ENCODE data around the gene MACC1. TPM values are rescaled to one million over a fixed set of nuclear protein-coding genes. Genes with fewer than 3 reads are reported as not detected.

MACC1 gene
- under 1 TPM; 0.19 to 0.34 (median 0.23) TPM for total RNA-seq

- Mint-ChIP-seq H3K4me1 (ENCODE audit: low read depth) (peaks cover 7% of the 10 kb centered on the region), H3K4me3 (no peak within 1 kb of the TSS), H3K27me3 (ENCODE audit: low read depth) (no peaks in the 10 kb centered on the region), H3K9me3 (no peaks in the 10 kb centered on the region), H3K36me3 (ENCODE audit: insufficient read depth) (no peaks in the 10 kb centered on the region)
- ATAC-seq (peak in 1 of 2 donors; percentile 43), DNase-seq (no peak)
These were observed at the start of gene MACC1 for GRCh38 chr7:20217193-20217948. TSS of gene MACC1 (minus strand) at chr7:20217384. CDS start at chr7:20161862, 55,522 bp downstream.

GRCh38 chr7:20264623-20265022 is 47.4 kb upstream of the MACC1 start:
- DNase-seq (no peak), ATAC-seq (no peak)
- Mint-ChIP-seq H3K4me3 (no peak overlapping the region), H3K4me1 (ENCODE audit: low read depth) (no peaks in the 10 kb centered on the region), H3K9me3 (no peaks in the 10 kb centered on the region), H3K36me3 (ENCODE audit: insufficient read depth) (no peaks in the 10 kb centered on the region), H3K27me3 (ENCODE audit: low read depth) (no peaks in the 10 kb centered on the region)

GRCh38 chr7:20260223-20260622 is 43.0 kb upstream of the MACC1 start:
- no peak for ATAC-seq
- Mint-ChIP-seq H3K36me3 (ENCODE audit: insufficient read depth) (no peaks in the 10 kb centered on the region), H3K9me3 (no peaks in the 10 kb centered on the region), H3K27me3 (ENCODE audit: low read depth) (no peaks in the 10 kb centered on the region), H3K4me1 (ENCODE audit: low read depth) (no peaks in the 10 kb centered on the region), H3K4me3 (no peak overlapping the region)
- no peak for DNase-seq

- no peaks in the 10 kb centered on the region for H3K27me3 Mint-ChIP-seq (ENCODE audit: low read depth)
- no peaks in the 10 kb centered on the region for H3K36me3 Mint-ChIP-seq (ENCODE audit: insufficient read depth)
- no peaks in the 10 kb centered on the region for H3K9me3 Mint-ChIP-seq
- no peak overlapping the region for H3K4me3 Mint-ChIP-seq
- H3K4me1 Mint-ChIP-seq (ENCODE audit: low read depth), result no peaks in the 10 kb centered on the region
- DNase-seq (no peak), ATAC-seq (no peak)
These were observed 40.0 kb upstream of the MACC1 start for GRCh38 chr7:20257212-20257611.

- no peaks in the 10 kb centered on the region for H3K36me3 Mint-ChIP-seq (ENCODE audit: insufficient read depth)
- DNase-seq, result no peak
- no peaks in the 10 kb centered on the region for H3K27me3 Mint-ChIP-seq (ENCODE audit: low read depth)
- H3K4me1 Mint-ChIP-seq (ENCODE audit: low read depth), result no peaks in the 10 kb centered on the region
- no peak for ATAC-seq
- H3K9me3 Mint-ChIP-seq, result no peaks in the 10 kb centered on the region
- no peak overlapping the region for H3K4me3 Mint-ChIP-seq
These were observed 32.7 kb upstream of the MACC1 start for GRCh38 chr7:20249920-20250319.

GRCh38 chr7:20249376-20249775 is 32.2 kb upstream of the MACC1 start:
- H3K9me3 Mint-ChIP-seq, result no peaks in the 10 kb centered on the region
- DNase-seq (no peak), ATAC-seq (no peak)
- H3K27me3 Mint-ChIP-seq (ENCODE audit: low read depth), result no peaks in the 10 kb centered on the region
- H3K36me3 Mint-ChIP-seq (ENCODE audit: insufficient read depth), result no peaks in the 10 kb centered on the region
- no peak overlapping the region for H3K4me3 Mint-ChIP-seq
- no peaks in the 10 kb centered on the region for H3K4me1 Mint-ChIP-seq (ENCODE audit: low read depth)

GRCh38 chr7:20246236-20246635 is 29.1 kb upstream of the MACC1 start:
- Mint-ChIP-seq H3K27me3 (ENCODE audit: low read depth) (no peaks in the 10 kb centered on the region), H3K4me3 (no peak overlapping the region), H3K4me1 (ENCODE audit: low read depth) (no peaks in the 10 kb centered on the region), H3K36me3 (ENCODE audit: insufficient read depth) (no peaks in the 10 kb centered on the region), H3K9me3 (no peaks in the 10 kb centered on the region)
- ATAC-seq (no peak), DNase-seq (no peak)

- DNase-seq, result no peak
- H3K36me3 Mint-ChIP-seq (ENCODE audit: insufficient read depth), result no peaks in the 10 kb centered on the region
- H3K27me3 Mint-ChIP-seq (ENCODE audit: low read depth), result no peaks in the 10 kb centered on the region
- H3K4me3 Mint-ChIP-seq, result no peak overlapping the region
- H3K4me1 Mint-ChIP-seq (ENCODE audit: low read depth), result peaks cover 4% of the 10 kb centered on the region
- no peaks in the 10 kb centered on the region for H3K9me3 Mint-ChIP-seq
- no peak for ATAC-seq
These were observed 27.3 kb upstream of the MACC1 start for GRCh38 chr7:20244334-20245120.

GRCh38 chr7:20241911-20242261 is 24.7 kb upstream of the MACC1 start:
- Mint-ChIP-seq H3K9me3 (no peaks in the 10 kb centered on the region), H3K4me1 (ENCODE audit: low read depth) (peaks cover 9% of the 10 kb centered on the region)

GRCh38 chr7:20241194-20241910 is 24.2 kb upstream of the MACC1 start:
- Mint-ChIP-seq H3K9me3 (no peaks in the 10 kb centered on the region), H3K27me3 (ENCODE audit: low read depth) (no peaks in the 10 kb centered on the region), H3K4me3 (no peak overlapping the region), H3K4me1 (ENCODE audit: low read depth) (peaks cover 9% of the 10 kb centered on the region), H3K36me3 (ENCODE audit: insufficient read depth) (no peaks in the 10 kb centered on the region)
- no peak for DNase-seq
- ATAC-seq, result no peak

More at GRCh38 chr7:20241911-20242261, 24.7 kb upstream of the MACC1 start:
- DNase-seq, result no peak
- Mint-ChIP-seq H3K36me3 (ENCODE audit: insufficient read depth) (no peaks in the 10 kb centered on the region), H3K27me3 (ENCODE audit: low read depth) (no peaks in the 10 kb centered on the region), H3K4me3 (no peak overlapping the region)
- no peak for ATAC-seq

- DNase-seq (no peak), ATAC-seq (peak; percentile 29 to 41)
- no peak overlapping the region for H3K4me3 Mint-ChIP-seq
- H3K4me1 Mint-ChIP-seq (ENCODE audit: low read depth), result peaks cover 9% of the 10 kb centered on the region
- no peaks in the 10 kb centered on the region for H3K27me3 Mint-ChIP-seq (ENCODE audit: low read depth)
- H3K36me3 Mint-ChIP-seq (ENCODE audit: insufficient read depth), result no peaks in the 10 kb centered on the region
- H3K9me3 Mint-ChIP-seq, result no peaks in the 10 kb centered on the region
These were observed 23.1 kb upstream of the MACC1 start for GRCh38 chr7:20240080-20240926.

- Mint-ChIP-seq H3K36me3 (ENCODE audit: insufficient read depth) (no peaks in the 10 kb centered on the region), H3K4me1 (ENCODE audit: low read depth) (peaks cover 9% of the 10 kb centered on the region), H3K27me3 (ENCODE audit: low read depth) (no peaks in the 10 kb centered on the region), H3K9me3 (no peaks in the 10 kb centered on the region), H3K4me3 (no peak overlapping the region)
- ATAC-seq (peak; percentile 80 to 81), DNase-seq (no peak)
These were observed 21.7 kb upstream of the MACC1 start for GRCh38 chr7:20238754-20239324.

GRCh38 chr7:20238194-20238753 is 21.1 kb upstream of the MACC1 start:
- Mint-ChIP-seq H3K36me3 (ENCODE audit: insufficient read depth) (no peaks in the 10 kb centered on the region), H3K27me3 (ENCODE audit: low read depth) (peaks cover 3% of the 10 kb centered on the region), H3K4me3 (no peak overlapping the region), H3K4me1 (ENCODE audit: low read depth) (peaks cover 9% of the 10 kb centered on the region), H3K9me3 (no peaks in the 10 kb centered on the region)
- ATAC-seq (no peak), DNase-seq (no peak)

Measured in activated T-cell treated with anti-CD3 and anti-CD28 coated beads, Interleukin-2, amount 50 U/mL, for 4 hours (primary cell).